MM.1S (cell line): ENCODE results near the gene HNRNPA0.

Experiments
- EZH2 ChIP-seq: fragments of 300-600 bp; sonication (generic); optimal IDR thresholded peaks from 2 replicates; pipeline ENCODE3; 2017; ENCODE audit warnings: low read depth, mild to moderate bottlenecking, antibody characterized with exemption, low read length, mixed read lengths
- TF ChIP-seq, protein P1 (sequence below): fragments of 300-600 bp; sonication (generic); IDR thresholded peaks from 2 replicates; pipeline ENCODE4 v1.5.1; 2016; ENCODE audit warnings: antibody characterized with exemption, low read length, mixed read lengths

DNA sequence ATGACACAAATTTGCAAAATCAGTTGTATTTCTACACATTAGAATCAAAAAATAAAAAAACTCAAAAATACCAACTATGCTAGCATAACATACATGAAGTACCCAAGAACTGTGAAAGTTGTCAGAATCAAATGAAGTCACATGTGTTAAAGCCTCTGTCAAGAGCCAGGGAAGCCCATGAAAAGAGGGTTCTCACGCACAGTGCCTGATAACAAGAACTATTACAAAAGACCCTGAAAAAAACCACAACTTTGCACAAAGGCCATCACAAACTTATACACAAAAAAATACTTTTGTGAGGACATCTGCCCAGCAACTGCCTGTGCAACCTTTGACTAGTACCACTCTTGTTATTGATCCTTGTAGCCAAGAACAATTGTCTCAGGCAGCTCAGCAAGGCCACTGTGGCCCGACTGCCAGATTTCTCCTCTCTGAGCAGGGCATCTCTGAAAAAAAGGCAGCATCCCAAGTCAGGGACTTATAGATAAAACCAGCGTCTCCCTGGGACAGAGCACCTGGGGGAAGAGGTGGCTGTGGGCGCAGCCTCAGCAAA, 28.9 kb upstream of the HNRNPA0 start:
- TF ChIP-seq, protein P1, sequence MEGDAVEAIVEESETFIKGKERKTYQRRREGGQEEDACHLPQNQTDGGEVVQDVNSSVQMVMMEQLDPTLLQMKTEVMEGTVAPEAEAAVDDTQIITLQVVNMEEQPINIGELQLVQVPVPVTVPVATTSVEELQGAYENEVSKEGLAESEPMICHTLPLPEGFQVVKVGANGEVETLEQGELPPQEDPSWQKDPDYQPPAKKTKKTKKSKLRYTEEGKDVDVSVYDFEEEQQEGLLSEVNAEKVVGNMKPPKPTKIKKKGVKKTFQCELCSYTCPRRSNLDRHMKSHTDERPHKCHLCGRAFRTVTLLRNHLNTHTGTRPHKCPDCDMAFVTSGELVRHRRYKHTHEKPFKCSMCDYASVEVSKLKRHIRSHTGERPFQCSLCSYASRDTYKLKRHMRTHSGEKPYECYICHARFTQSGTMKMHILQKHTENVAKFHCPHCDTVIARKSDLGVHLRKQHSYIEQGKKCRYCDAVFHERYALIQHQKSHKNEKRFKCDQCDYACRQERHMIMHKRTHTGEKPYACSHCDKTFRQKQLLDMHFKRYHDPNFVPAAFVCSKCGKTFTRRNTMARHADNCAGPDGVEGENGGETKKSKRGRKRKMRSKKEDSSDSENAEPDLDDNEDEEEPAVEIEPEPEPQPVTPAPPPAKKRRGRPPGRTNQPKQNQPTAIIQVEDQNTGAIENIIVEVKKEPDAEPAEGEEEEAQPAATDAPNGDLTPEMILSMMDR, result no peak
- no peak for TF ChIP-seq EZH2
